HG02852 (cell line): ENCODE data around the gene CUL4A.
"Not testable (repeated sequence)": the region's sequence is repeated elsewhere in the genome, so short reads cannot be mapped to it uniquely, and the experiment has no call there.

Experiments used
- ATAC-seq: cut with Tn5 transposase; IDR thresholded peaks from one replicate; pipeline ENCODE4 v1.9.1; 2021; ENCODE audit warnings: mild to moderate bottlenecking, moderate library complexity; ENCODE audit not compliant: unreplicated experiment

Gene CUL4A

GRCh38 chr13:113283904-113284303 lies 74.5 kb downstream of the CUL4A start:
- no peak for ATAC-seq

GRCh38 chr13:113288880-113289279 lies 79.5 kb downstream of the CUL4A start:
- no peak for ATAC-seq

- no peak for ATAC-seq
Measured at GRCh38 chr13:113291129-113291528, 81.7 kb downstream of the CUL4A start.

GRCh38 chr13:113292021-113292862 lies 82.8 kb downstream of the CUL4A start:
- no peak for ATAC-seq

- no peak for ATAC-seq
Measured at GRCh38 chr13:113293686-113294085, 84.3 kb downstream of the CUL4A start.

- ATAC-seq, result no peak
Measured at GRCh38 chr13:113295776-113296175, 86.4 kb downstream of the CUL4A start.

GRCh38 chr13:113296823-113297369 lies 87.5 kb downstream of the CUL4A start, which contains the start of gene LAMP1:
LAMP1 (plus strand) TSS chr13:113297239; CDS start chr13:113297435, 196 bp downstream.
- ATAC-seq, result peak; percentile 74

GRCh38 chr13:113297370-113298042 lies 88.1 kb downstream of the CUL4A start:
- peak; percentile 42 for ATAC-seq

- ATAC-seq, result no peak
Measured at GRCh38 chr13:113298043-113298945, 88.9 kb downstream of the CUL4A start.

GRCh38 chr13:113299951-113300350 lies 90.5 kb downstream of the CUL4A start:
- ATAC-seq, result no peak

- no peak for ATAC-seq
Measured at GRCh38 chr13:113302986-113303385, 93.6 kb downstream of the CUL4A start.

- ATAC-seq, result no peak
Measured at GRCh38 chr13:113304121-113304520, 94.7 kb downstream of the CUL4A start.

GRCh38 chr13:113305208-113305607 lies 95.8 kb downstream of the CUL4A start:
- ATAC-seq, result no peak

- ATAC-seq, result no peak
Measured at GRCh38 chr13:113307491-113307890, 98.1 kb downstream of the CUL4A start.

- ATAC-seq, result no peak
Measured at GRCh38 chr13:113309473-113309872, 100.1 kb downstream of the CUL4A start.

- not testable (repeated sequence) for ATAC-seq
Measured at GRCh38 chr13:113314112-113314511, 104.7 kb downstream of the CUL4A start.

GRCh38 chr13:113314895-113315470 lies 105.6 kb downstream of the CUL4A start:
- ATAC-seq, result not testable (repeated sequence)

- ATAC-seq, result no peak
Measured at GRCh38 chr13:113315992-113316391, 106.6 kb downstream of the CUL4A start.
